ELR (cell line): ENCODE data around the gene PIM3.

Source experiments
- DNase-seq: peaks from one replicate; pipeline ENCODE4 v3.0.0-alpha.2; 2015; ENCODE audit warnings: low read depth

The PIM3 gene

DNA sequence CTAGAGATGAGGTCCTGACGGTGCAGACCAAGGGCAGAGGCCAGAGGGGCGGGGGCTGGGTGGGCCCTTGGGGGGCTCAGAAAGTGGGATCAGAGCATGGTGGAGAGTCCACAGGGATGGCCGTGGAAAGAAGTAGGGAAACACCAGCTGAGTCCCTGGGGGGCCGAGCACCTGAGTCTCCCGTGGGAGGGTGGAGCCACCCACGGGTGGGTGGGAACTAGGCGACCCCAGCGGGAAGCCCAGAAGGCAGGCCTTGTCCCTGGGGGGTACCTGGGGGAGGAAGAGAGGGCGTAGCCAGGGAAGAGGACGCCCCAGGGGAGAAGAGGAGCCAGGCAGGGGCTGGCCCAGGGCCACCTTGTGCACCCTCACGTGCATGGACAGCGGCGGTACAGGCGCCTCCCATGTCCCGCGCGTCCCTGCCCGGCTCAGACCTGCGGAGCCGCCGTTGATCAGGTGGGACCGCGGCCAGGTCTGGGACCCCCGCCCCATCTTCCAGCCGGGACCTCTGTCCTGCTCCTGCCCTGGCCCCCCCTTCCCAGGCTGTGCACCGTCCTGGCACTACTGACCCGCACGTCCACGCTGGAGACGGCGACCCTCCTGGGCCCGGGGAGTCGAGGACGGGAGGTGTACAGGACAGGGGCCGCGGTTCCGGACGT is 31.9 kb upstream of the PIM3 start:
- no peak for DNase-seq

GRCh38 chr22:49929211-49929979 is 31.2 kb upstream of the PIM3 start:
- DNase-seq: peak; percentile 58

DNA sequence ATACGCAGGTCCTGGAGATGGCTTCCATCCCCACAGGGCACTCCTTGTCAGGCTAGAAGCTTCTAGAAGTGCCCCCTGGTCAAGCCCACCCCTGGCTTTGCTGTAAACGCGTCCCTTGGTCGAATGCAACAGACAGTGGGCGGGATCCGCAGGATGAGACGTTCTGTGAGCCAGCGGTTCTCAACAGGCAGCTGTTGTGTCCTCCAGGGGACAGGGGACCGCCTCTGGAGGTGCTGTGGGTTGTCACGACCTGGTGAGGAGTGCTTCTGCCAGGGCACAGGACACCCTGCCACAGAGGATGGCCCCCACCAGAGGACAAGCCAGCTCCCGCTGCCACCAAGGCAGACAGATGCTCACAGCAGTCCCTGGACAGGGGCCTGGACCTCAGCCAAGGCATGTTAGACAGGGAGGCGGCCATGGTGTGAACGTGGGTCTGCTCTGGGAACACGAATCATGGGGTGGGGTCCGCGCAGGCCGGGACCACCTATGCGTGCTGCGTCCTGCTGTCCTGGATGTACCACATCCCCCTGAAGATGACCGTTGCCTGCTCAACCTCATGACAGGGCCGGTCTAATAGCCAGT is 30.5 kb upstream of the PIM3 start:
- no peak for DNase-seq

DNA sequence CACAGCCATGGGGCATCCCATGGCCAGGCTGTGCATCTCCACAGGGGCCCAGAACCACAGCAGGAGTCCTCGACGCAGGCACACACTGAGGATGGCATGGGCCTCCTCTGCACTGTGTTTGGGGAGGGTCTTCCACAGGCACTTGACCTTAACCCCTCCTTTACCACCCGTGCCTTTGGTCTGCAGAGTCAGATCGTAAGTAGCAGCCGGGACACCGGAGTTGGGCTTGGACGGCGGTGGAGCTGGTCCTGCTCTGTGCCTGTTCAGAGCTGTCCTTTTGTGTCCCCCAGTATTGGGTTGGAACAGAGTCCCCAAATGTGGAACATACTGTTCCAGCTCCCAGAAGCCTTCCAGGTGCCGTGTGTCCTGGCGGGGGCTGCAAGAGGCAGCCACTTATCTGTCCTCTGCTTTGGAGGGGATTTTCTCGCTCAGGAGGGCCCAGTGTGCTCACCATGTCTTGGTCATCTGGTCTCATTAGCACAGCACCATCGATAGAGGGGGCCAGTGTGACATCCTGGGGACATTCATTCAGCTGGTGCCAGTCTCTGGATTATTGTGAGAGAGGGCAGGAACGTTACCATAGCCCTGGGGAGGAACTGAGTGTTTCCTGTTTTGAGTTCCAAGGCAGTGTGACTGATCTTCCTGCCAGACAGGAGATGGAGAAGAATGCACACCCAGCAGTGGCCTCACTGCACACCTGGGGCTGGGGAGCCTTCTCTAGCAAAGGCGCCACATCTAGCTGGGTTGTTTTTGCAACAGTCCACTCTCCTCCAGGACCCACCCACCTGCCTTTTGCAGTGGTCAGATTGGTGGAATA is 29.8 kb upstream of the PIM3 start:
- peak; percentile 73 for DNase-seq

DNA sequence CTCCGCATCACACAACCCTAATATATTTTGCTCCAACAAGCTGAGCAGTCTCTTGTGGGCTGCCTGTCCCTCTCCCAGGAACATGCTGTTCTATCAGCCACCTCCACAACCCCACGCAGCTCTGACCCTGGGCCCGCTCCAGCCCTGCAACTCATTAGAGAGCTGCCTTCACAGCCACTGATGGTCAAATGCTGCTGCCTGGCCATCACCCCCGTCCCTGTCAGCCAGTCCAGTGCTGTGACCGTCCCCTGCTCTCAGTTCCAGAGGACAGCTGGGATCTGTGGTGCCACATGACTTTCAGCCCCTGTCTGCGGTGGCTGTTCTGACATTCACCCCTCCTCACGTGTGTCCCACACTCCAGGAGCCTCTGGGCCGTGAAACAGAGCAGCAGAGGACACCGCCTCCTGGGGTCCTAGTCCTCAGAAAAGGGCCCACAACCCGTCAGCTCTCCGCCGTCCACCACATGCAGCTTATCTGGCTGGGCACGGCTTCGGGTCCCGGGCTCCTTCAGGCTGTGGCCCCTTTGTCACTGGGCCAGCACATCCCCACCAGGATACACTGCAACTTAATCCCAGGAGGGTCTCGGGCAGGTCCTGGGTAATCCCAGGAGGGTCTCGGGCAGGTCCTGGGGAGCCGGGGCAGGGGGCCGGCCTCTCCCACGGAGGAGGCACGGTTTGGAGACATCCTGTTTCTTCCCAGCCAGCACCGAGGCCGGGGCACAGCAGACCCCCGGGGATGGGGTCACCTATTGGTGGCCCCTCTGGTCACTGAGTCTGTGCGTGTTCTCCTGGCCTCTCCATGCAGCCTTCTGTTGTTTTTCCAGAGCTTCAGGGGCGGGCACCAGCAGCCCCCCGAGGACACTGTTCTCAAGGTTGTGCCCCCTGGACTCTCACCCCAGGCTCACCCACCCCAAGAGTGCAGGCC is 27.1 kb upstream of the PIM3 start:
- no peak for DNase-seq

DNA sequence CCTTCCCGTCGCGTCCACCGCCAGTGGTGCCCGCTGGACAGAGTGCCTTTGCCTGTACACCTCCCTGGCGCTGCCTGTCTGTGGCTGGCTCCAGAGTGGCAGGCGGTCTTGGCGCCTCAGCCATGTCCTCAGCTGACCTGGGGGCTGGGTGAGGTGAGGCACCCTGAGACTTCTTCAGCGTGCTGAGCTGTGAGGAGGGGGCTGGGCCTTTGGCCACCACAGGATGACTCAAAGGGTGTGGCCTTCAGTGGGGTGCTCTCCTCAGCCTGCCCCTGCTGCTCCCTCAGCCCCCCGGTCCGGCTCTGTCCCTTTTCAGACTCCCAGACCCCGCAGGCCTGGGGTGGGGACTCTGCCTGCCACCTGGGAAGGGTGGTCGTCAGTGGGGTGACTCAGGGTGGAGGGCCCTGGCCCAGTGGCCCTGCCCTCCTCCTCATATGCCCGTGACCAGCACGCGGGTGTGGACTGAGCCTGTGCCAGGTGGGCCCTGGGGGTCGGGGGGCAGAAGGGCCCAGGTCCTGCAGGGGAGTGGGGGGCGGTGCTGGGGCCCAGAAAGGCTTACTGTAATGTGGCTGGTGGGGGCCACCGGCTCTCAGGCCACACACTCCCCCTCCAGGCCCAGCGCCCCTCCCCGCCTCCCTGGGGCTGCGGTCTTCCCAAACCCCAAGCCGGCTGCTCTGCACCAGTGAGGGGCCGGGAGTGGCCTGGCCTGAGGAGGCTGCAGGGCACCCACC is 26.2 kb upstream of the PIM3 start:
- DNase-seq: peak; percentile 61

GRCh38 chr22:49934891-49935557 is 25.5 kb upstream of the PIM3 start:
- peak; percentile 69 for DNase-seq

DNA sequence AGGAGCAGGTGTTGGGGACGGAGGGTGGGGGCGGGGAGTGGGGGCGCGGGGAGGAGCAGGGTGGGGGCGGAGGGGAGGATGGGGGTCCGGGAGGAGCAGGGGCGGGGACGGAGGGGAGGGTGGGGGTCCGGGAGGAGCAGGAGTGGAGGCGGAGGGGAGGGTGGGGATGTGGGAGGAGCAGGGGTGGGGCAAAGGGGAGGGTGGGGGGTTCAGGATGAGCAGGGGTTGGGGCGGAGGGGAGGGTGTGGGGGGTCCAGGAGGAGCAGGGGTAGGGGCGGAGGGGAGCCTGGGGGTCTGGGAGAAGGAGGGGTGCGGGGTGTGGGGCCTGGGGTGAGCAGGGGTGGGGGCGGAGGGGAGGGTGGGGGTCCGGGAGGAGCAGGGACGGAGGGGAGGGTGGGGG is 25.0 kb upstream of the PIM3 start:
- DNase-seq: no peak

DNA sequence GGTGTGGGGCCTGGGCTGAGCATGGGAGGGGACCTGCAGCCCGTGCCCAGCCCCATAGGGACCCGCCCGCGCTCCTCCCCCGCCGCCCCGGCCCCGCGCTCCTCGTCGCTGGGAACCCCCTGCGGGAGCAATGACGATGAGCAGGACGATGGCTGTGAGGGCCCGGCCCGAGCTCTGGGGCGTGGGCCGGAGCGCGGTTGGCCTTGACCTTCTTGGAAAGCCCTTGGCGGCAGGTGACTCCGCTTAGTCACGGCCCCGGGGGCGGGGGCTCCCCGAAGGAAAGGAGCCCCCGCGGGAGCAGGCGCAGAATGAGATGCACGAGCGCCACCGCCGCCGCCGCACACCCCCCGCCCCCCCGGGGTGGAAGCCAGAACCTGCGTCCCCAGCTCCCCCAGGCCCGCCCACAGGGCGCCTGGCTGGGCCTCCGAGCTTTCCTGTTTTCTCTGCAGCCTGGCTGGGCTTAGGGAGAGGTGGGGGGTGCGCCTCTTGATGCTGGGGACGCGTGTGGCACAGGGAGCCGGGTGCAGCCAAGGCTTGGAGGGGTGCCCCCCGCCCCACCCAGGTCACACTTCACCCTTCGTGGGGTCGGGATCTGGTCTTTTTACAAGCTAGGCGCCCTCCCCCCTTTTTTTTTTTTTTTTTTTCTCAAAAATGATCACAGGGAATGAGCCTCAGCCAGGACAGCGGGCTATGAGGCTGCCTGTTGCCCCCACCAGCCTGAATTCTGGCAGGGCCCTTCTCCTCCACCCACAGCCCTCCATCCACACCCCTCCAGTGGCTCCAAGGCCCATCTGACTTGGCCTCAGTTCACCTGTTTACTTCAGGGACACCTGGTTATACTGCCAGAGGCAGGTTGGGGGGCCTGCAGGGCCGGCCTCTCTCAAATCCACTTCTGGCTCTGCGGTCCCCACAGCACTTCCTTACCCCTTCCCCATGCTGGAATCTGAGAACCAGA is 24.3 kb upstream of the PIM3 start:
- peak; percentile 88 for DNase-seq

- no peak for DNase-seq
Observed at GRCh38 chr22:49936973-49937757, 23.4 kb upstream of the PIM3 start.

DNA sequence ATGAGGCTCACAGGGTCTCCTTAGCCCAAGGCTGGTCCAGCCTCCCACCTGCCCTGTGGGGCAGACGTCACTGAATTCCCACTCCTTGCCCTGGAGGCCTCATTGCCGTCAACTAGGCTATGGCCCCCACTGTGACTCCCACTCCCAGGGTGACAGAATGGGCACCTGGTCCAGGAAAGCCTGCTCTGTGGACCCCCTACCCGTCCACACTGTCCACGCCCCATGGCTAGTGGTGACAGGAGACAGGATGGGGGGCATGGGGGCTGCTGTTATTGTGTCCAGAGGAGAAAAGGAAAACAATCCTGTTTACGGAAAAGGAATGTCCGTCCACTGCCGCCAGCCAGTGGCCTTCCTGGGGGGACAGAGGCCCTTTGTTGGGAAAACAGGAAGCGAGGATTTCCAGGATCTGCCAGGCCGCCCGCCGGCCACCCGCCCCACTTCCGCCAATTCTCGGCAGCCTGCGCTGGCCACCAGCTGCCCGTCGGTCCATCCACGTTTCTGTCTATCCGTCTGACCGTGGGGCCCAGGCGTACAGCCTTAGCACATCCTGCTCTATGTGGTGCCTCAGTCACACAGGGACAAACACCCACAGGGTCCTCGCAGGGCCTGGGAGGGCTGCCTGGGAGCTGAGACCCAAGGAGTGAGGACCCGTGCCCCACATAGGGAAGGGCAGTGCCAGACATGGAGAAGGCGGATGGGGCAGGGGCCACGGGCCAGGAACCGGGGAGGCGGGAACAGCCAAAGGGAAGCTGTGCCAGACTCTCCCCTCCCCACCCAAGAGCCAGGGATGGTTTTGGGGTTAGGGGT is 22.6 kb upstream of the PIM3 start:
- DNase-seq: no peak

- no peak for DNase-seq
Observed at GRCh38 chr22:49938565-49939136, 21.9 kb upstream of the PIM3 start.

DNA sequence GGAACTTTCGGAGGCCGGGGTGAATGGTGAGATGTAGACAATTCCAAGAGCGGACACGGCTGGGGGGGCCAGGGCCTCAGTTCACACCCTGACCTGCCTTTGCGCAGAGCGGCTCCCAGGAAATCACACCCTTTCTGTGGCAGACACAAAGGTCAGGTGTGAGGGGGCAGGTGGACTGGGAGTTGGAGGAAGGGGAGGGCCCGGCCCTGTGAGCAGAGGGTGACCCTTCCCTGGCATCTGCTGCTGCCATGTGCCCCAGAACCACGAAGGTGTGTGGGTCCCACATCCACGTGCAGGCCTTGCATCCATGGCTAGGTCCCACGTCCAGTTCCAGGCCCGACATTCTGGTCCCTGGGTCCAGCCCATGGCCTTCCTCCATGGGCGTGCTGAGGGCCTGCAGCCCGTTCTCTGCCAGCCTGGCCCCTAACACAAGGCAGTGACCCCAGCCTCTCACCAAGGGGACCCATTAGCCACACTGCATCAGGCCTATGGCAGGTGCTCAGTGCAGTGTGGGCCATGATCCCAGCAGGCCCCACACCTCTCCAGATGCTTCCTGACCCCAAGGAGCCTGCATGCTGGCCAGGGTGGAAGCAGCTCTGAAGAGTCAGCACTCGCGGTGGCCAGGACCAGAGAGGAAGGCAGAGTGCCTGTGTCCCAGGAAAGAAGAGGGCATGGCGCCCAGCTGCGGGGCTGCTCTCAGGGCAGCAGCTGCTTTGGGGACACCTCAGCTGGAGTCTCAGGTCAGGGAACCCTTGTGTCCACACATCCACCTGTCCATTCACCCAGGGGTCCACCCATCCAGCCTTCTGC is 18.9 kb upstream of the PIM3 start:
- no peak for DNase-seq

DNA sequence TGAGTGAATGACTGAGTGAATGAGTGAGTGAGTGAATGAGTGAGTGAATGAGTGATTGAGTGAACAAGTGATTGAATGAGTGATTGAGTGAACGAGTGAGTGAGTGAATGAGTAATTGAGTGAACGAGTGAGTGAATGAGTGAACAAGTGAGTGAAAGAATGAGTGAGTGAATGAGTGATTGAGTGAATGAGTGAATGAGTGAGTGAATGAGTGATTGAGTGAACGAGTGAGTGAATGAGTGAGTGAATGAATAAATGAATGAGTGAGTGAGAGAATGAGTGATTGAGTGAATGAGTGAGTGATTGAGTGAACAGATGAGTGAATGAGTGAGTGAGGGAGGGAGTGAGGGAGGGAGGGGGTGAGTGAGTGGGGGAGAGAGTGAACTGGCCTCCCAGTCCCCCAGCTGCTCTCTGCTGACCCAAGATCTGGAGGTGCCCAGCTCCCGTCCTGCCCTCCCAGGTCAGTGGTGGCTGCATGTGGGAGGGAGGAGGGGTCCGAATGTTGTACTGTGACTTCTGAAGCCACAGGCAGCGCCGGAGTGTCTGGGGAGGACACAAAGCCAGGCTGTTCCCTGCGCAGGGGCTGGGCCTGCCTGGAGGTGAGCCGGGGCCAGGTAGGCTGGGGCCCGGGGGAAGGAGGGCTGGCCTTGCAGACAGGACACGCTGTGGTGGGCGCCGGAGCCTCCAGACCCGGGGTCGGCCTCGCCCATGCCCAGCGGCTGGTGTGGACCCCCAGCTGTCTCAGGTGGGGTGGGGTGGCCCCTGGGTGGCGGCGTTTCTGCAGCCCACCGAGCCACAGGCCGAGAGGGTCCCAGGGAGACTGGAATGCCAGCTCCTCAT is 17.8 kb upstream of the PIM3 start:
- DNase-seq: no peak

DNA sequence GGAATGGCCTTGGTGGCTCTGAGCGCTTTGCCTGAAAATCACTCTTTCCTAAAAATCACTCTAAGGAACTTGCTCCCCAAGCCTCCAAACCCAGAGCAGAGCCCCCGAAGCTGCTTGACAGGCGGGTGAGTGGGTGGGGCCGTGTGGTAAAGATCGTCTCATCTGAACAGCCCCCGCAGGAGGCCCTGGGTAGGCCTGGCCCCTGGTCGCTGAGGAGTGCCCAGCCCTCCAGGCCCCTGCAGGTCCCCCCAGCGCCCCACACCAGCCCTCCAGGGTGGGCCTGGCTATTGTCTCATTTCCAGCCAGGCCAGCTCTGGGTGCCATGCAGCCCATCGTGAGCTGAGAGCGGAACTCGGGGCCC is 17.2 kb upstream of the PIM3 start:
- no peak for DNase-seq
